Epithelial cell of prostate (primary cell): Measurements from ENCODE around the gene ITK.

Experiments used
- DNase-seq: peaks from one replicate; pipeline ENCODE4 v3.0.0-alpha.2; 2011; ENCODE audit warnings: low read depth, low spot score
- H3K27ac ChIP-seq: fragments of 450-650 bp; 2 replicates; pipeline ENCODE4 v1.5.1; 2017; ENCODE audit warnings: mild to moderate bottlenecking

The ITK gene

GRCh38 chr5:157180374-157181264, at the start of gene ITK:
ITK (plus strand) TSS chr5:157180840; CDS start chr5:157180978, 138 bp downstream.
- H3K27ac ChIP-seq, result no peak within 1 kb of the TSS
- DNase-seq, result no peak

GRCh38 chr5:157130925-157131324, 49.7 kb upstream of the ITK start:
- no peak overlapping the region for H3K27ac ChIP-seq
- DNase-seq, result no peak

GRCh38 chr5:157132281-157132612, 48.4 kb upstream of the ITK start:
- DNase-seq, result no peak
- H3K27ac ChIP-seq, result no peak overlapping the region

- no peak overlapping the region for H3K27ac ChIP-seq
- no peak for DNase-seq
These were observed 42.9 kb upstream of the ITK start for GRCh38 chr5:157137691-157138090.

- peak within 1 kb of the TSS; percentile 61 for H3K27ac ChIP-seq
- peak; percentile 95 for DNase-seq
These were observed 38.1 kb upstream of the ITK start, which contains the start of gene MED7 for GRCh38 chr5:157142317-157143126. MED7 (minus strand) TSS chr5:157142865; CDS start chr5:157139431, 3,434 bp downstream.

GRCh38 chr5:157143127-157143971, 37.3 kb upstream of the ITK start:
- peak overlapping the region; percentile 61 for H3K27ac ChIP-seq
- no peak for DNase-seq

- H3K27ac ChIP-seq, result no peak overlapping the region
- no peak for DNase-seq
These were observed 31.7 kb upstream of the ITK start for GRCh38 chr5:157148734-157149615.

DNA sequence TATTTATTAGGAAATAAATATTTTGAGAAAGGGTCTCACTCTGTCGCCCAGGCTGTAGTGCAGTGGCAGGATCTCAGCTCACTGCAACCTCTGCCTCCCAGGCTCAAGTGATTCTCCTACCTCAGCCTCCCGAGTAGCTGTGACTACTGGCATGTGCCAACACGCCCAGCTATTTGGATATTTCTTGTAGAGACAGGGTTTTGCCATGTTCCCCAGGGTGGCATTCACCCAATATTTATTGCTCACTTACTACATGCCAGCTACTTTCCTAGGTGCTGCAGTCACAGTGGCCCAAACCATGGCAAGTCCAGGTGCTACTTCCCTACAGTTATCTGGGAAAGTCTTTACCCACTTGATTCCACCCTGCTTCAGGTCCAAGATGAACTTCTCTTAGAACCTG, 29.6 kb upstream of the ITK start:
- DNase-seq, result no peak
- H3K27ac ChIP-seq, result no peak overlapping the region

DNA sequence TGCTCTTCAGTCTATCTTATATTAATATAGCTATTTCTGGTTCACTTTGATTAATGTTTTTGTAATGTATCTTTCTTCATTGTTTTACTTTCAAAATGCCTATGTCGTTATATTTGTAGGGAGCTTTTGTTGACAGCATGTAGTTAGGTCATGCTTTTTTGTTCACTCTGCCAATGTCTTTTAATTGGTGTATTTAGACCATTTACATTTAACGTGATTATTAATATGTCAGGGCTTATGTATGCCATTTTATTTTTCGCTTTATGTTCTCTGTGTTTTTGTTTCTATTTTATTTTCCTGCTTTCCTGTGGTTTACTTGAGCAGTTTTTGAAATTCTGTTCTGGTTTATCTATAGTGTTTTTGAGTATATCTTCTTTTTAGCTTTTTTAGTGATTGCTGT, 25.3 kb upstream of the ITK start:
- no peak for DNase-seq
- no peak overlapping the region for H3K27ac ChIP-seq

- no peak for DNase-seq
- H3K27ac ChIP-seq, result no peak overlapping the region
These were observed 23.2 kb upstream of the ITK start for GRCh38 chr5:157157293-157157891.

GRCh38 chr5:157159209-157159751, 21.4 kb upstream of the ITK start:
- H3K27ac ChIP-seq, result no peak overlapping the region
- no peak for DNase-seq

DNA sequence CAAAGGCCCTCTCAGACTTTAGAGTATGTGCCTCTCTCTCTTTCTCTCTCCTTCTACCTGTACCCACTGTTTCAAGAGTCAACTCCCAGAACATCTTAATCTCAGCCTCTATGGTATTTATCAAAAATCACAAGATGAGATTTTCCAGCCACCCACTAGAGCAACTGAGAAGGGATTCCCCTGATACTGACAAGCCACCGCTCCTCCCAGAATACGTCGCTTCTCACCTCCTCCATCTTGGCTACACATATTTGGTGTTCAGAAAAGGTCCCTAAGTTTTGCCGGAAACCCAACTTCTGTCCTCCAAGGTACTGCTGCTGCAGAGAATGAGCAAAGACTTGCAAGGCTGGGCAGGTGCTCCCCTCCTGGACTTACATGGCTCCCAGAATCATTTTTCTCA, 20.6 kb upstream of the ITK start:
- no peak overlapping the region for H3K27ac ChIP-seq

GRCh38 chr5:157161996-157162395, 18.6 kb upstream of the ITK start:
- DNase-seq, result no peak
- H3K27ac ChIP-seq, result no peak overlapping the region

More for the DNA sequence above, 20.6 kb upstream of the ITK start:
- DNase-seq, result no peak

DNA sequence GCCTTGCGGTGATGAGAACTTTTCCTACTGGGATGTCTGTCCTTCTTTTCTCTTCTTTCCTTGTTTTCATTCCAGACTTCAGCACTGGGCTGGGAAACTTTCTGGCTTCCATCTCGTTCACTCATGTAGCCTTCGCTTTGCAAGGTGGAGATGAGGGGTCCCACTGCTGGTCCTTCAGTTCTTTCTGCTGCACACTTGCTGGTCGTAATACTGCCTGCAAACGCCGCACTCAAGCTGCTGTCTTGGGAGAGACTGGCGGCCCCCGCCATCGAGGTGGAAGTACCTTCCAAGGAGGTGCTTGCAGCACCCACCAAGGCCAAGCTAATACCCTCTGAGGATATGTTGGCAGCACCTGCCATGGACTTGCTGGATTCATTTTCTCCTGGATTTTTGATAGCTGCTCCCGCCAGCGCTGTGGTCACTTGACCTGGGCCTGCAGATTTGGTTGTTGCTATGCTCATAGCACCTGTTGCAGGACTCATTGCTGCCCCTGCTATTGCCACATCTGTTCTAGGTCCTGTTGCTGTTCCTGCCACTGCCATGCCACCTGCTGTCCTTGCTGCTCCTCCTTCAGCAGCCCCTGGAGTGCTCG, 17.6 kb upstream of the ITK start:
- H3K27ac ChIP-seq, result no peak overlapping the region
- DNase-seq, result no peak

GRCh38 chr5:157164521-157164920, 16.1 kb upstream of the ITK start:
- H3K27ac ChIP-seq, result no peak overlapping the region
- DNase-seq, result no peak

- no peak for DNase-seq
- H3K27ac ChIP-seq, result no peak overlapping the region
These were observed 15.4 kb upstream of the ITK start for GRCh38 chr5:157165261-157165660.

DNA sequence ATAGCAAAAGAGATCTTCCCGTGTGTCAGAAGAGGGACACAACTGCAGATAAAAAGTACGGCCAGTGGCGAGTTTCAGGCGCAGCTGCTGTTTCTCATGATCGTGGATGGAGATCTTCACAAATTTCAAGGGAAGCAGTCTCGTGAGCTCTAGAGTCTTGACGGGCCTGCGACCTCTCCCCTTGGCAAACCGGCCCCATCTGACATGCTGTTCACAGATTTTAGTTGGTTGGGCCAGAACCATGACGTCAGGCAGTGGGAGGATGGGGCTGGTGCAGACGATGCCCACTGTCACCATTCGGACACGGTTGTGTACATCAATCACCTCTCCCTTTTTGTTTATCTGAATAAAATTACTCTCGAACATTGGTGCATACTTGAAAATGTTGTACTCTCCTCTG, 15.0 kb upstream of the ITK start:
- DNase-seq, result no peak
- no peak overlapping the region for H3K27ac ChIP-seq
